PC-3 (cell line): ENCODE data around the gene MACROD2.

Experiments used
- CTCF ChIP-seq: fragments of 300-600 bp; sonication (generic); conservative IDR thresholded peaks from 2 replicates; pipeline ENCODE4 v1.5.1; 2017; ENCODE audit warnings: antibody characterized with exemption, low read depth, mild to moderate bottlenecking, low read length
- EZH2 ChIP-seq: fragments of 300-600 bp; sonication (generic); IDR thresholded peaks from one replicate; pipeline ENCODE4 v1.6.1; 2017; ENCODE audit warnings: antibody characterized with exemption, mild to moderate bottlenecking, low read length; ENCODE audit not compliant: unreplicated experiment
- EZH2phosphoT487 ChIP-seq: fragments of 300-600 bp; sonication (generic); IDR thresholded peaks from 2 replicates; pipeline ENCODE4 v1.6.1; 2018; ENCODE audit warnings: mild to moderate bottlenecking, antibody characterized with exemption, low read length, borderline replicate concordance

- no peak for TF ChIP-seq EZH2phosphoT487
- no peak for TF ChIP-seq CTCF
- no peak for TF ChIP-seq EZH2
These were observed 67.5 kb downstream of the MACROD2 start for GRCh38 chr20:14062786-14063185.
